AG04449 (cell line): ENCODE data around the gene APLP2.

Source experiments
- CTCF ChIA-PET: fragments of 350-600 bp; formaldehyde crosslinking; extraction: SDS; loops from one replicate; lab custom pipeline; 2021; ENCODE audit warnings: antibody characterized with exemption; lab: Yijun Ruan, JAX
- POLR2A ChIA-PET: fragments of 400-600, 350-600 bp; formaldehyde crosslinking; extraction: SDS; loops from one replicate; lab custom pipeline; 2020; ENCODE audit warnings: antibody characterized with exemption, inconsistent platforms; lab: Yijun Ruan, JAX
- DNase-seq: peaks from one replicate; pipeline ENCODE4 v3.0.0-alpha.2; 2010; ENCODE audit warnings: low read depth, low spot score
- H3K4me3 ChIP-seq: 2 replicates; pipeline ENCODE4 v1.5.1; 2011; ENCODE audit warnings: low read depth, mild to moderate bottlenecking, control low read depth, low read length
- CTCF ChIP-seq: IDR thresholded peaks from one replicate; pipeline ENCODE4 v1.5.1; 2011; ENCODE audit warnings: mild to moderate bottlenecking, moderate library complexity, low read length, control low read depth, inconsistent platforms; ENCODE audit not compliant: insufficient read depth; ENCODE audit errors: missing control alignments

The APLP2 gene

GRCh38 chr11:130077671-130078070 lies 8.0 kb downstream of the APLP2 start:
- no peak overlapping the region for H3K4me3 ChIP-seq
- no peak for DNase-seq
- POLR2A ChIA-PET: no interaction called here
- CTCF ChIA-PET: interaction anchor here (1.0 kb wide), 1 partner anchor 14 kb away, joined by 3 read pairs; no protein-coding TSS in a partner anchor
- TF ChIP-seq CTCF: no peak

- ChIA-PET CTCF (interaction anchor here (0.6 to 1.3 kb wide), 3 partner anchors 15 to 266 kb away, joined by 3 read pairs; no protein-coding TSS in a partner anchor), POLR2A (no interaction called here)
- H3K4me3 ChIP-seq: no peak overlapping the region
- no peak for DNase-seq
- TF ChIP-seq CTCF: no peak
Measured at GRCh38 chr11:130078080-130078479, 8.4 kb downstream of the APLP2 start.

- no peak overlapping the region for H3K4me3 ChIP-seq
- TF ChIP-seq CTCF: no peak
- ChIA-PET POLR2A (no interaction called here), CTCF (interaction anchor here (1.4 kb wide), 1 partner anchor 15 kb away, joined by 3 read pairs; no protein-coding TSS in a partner anchor)
- DNase-seq: no peak
Measured at GRCh38 chr11:130085671-130086290, 16.1 kb downstream of the APLP2 start.

- DNase-seq: no peak
- CTCF ChIA-PET: interaction anchor here (1.2 to 2.0 kb wide), 2 partner anchors 45 to 163 kb away, joined by 4 to 8 read pairs; no protein-coding TSS in a partner anchor
- no peak for TF ChIP-seq CTCF
- POLR2A ChIA-PET: no interaction called here
- no peak overlapping the region for H3K4me3 ChIP-seq
Measured at GRCh38 chr11:130086669-130087068, 17.0 kb downstream of the APLP2 start.

GRCh38 chr11:130087294-130087926 lies 17.7 kb downstream of the APLP2 start:
- ChIA-PET CTCF (interaction anchor here (1.2 to 2.0 kb wide), 2 partner anchors 45 to 164 kb away, joined by 4 to 8 read pairs; no protein-coding TSS in a partner anchor), POLR2A (no interaction called here)
- no peak for TF ChIP-seq CTCF
- DNase-seq: no peak
- H3K4me3 ChIP-seq: no peak overlapping the region

GRCh38 chr11:130088217-130088616 lies 18.5 kb downstream of the APLP2 start:
- no peak for TF ChIP-seq CTCF
- CTCF ChIA-PET: interaction anchor here (2.0 kb wide), 1 partner anchor 44 kb away, joined by 8 read pairs; no protein-coding TSS in a partner anchor
- DNase-seq: no peak
- POLR2A ChIA-PET: no interaction called here
- no peak overlapping the region for H3K4me3 ChIP-seq
